ENCODE data around the gene FAM124A. TPM values are rescaled to one million over a fixed set of nuclear protein-coding genes. Genes with fewer than 3 reads are reported as not detected.

The FAM124A gene
- total and polyA plus RNA-seq, 2 experiments from 2014 or later, result not detected

- no peak for TF ChIP-seq EZH2 (IDR thresholded peaks at IDR 0.05; ENCODE audit: insufficient read depth, poor library complexity, severe bottlenecking)
- no peak for TF ChIP-seq EZH2phosphoT487 (IDR thresholded peaks at IDR 0.05; ENCODE audit: insufficient read depth, low read depth)
- no peaks in the 10 kb centered on the region for H4K20me1 ChIP-seq (ENCODE audit: insufficient read depth)
- no peaks in the 10 kb centered on the region for H3K9me3 ChIP-seq (ENCODE audit: low read depth)
- H3K9ac ChIP-seq, result no peak overlapping the region
- no peaks in the 10 kb centered on the region for H3K79me2 ChIP-seq (ENCODE audit: insufficient read depth)
- DNase-seq, result peak; percentile 10
- peaks cover 2% of the 10 kb centered on the region; the same call in 1 of the 2 replicates for H3K4me1 ChIP-seq (ENCODE audit: insufficient read depth)
- whole genome bisulfite sequencing, 2 experiments (ENCODE audit: low coverage in 1 of 2, low lambda C conversion rate in 2 of 2, missing lambda C conversion rate in 2 of 2), result 36 to 42% methylated on average over 2 of the region's 2 CpGs
- no peaks in the 10 kb centered on the region for H3K9me2 ChIP-seq (ENCODE audit: insufficient read depth)
- in situ Hi-C loops (cut with MboI), result no loop called here
- H2AFZ ChIP-seq, result no peak overlapping the region; the same call in 1 of the 2 replicates
- no peak overlapping the region for H3K4me2 ChIP-seq (ENCODE audit: unreplicated experiment)
- H3K4me3 ChIP-seq, result no peak overlapping the region
- no peaks in the 10 kb centered on the region for H3K36me3 ChIP-seq (ENCODE audit: low read depth)
- no peaks in the 10 kb centered on the region for H3F3A ChIP-seq (ENCODE audit: insufficient read depth)
- peaks cover 23% of the 10 kb centered on the region for H3K27me3 ChIP-seq (replicated peaks; ENCODE audit: insufficient read depth)
- no peak overlapping the region for H3K27ac ChIP-seq
Measured at GRCh38 chr13:51235186-51235585, 13.0 kb downstream of the FAM124A start.

- DNase-seq, result peak; percentile 10
- H3K9me3 ChIP-seq (ENCODE audit: low read depth), result no peaks in the 10 kb centered on the region
- H3K79me2 ChIP-seq (ENCODE audit: insufficient read depth), result no peaks in the 10 kb centered on the region
- H3K9me2 ChIP-seq (ENCODE audit: insufficient read depth), result no peaks in the 10 kb centered on the region
- H3K4me3 ChIP-seq, result no peak overlapping the region
- H3K27ac ChIP-seq, result no peak overlapping the region
- no peak overlapping the region; the same call in 1 of the 2 replicates for H2AFZ ChIP-seq
- no peaks in the 10 kb centered on the region for H4K20me1 ChIP-seq (ENCODE audit: insufficient read depth)
- peaks cover 25% of the 10 kb centered on the region for H3K27me3 ChIP-seq (replicated peaks; ENCODE audit: insufficient read depth)
- WGBS, 2 experiments (ENCODE audit: low coverage in 1 of 2, low lambda C conversion rate in 2 of 2, missing lambda C conversion rate in 2 of 2), result 64 to 76% methylated on average over 4 of the region's 4 CpGs
- no peaks in the 10 kb centered on the region for H3F3A ChIP-seq (ENCODE audit: insufficient read depth)
- no peak overlapping the region for H3K9ac ChIP-seq
- H3K4me1 ChIP-seq (ENCODE audit: insufficient read depth), result peaks cover 2% of the 10 kb centered on the region; the same call in 1 of the 2 replicates
- no peaks in the 10 kb centered on the region for H3K36me3 ChIP-seq (ENCODE audit: low read depth)
- in situ Hi-C loops (cut with MboI), result no loop called here
- no peak overlapping the region for H3K4me2 ChIP-seq (ENCODE audit: unreplicated experiment)
- TF ChIP-seq EZH2 (IDR thresholded peaks at IDR 0.05; ENCODE audit: insufficient read depth, poor library complexity, severe bottlenecking) (no peak), EZH2phosphoT487 (IDR thresholded peaks at IDR 0.05; ENCODE audit: insufficient read depth, low read depth) (no peak)
Measured at GRCh38 chr13:51235756-51236490, 13.7 kb downstream of the FAM124A start.

- Histone ChIP-seq H3K9me2 (ENCODE audit: insufficient read depth) (no peaks in the 10 kb centered on the region), H3K36me3 (ENCODE audit: low read depth) (no peaks in the 10 kb centered on the region), H3K4me3 (no peak overlapping the region), H3K4me2 (ENCODE audit: unreplicated experiment) (no peak overlapping the region), H3F3A (ENCODE audit: insufficient read depth) (no peaks in the 10 kb centered on the region), H3K9me3 (ENCODE audit: low read depth) (no peaks in the 10 kb centered on the region), H3K27ac (no peak overlapping the region), H3K27me3 (replicated peaks; ENCODE audit: insufficient read depth) (peaks cover 25% of the 10 kb centered on the region), H3K9ac (no peak overlapping the region), H3K79me2 (ENCODE audit: insufficient read depth) (no peaks in the 10 kb centered on the region), H3K4me1 (ENCODE audit: insufficient read depth) (peaks cover 2% of the 10 kb centered on the region; the same call in 1 of the 2 replicates), H2AFZ (no peak overlapping the region), H4K20me1 (ENCODE audit: insufficient read depth) (no peaks in the 10 kb centered on the region)
- no peak for DNase-seq
- WGBS, 2 experiments (ENCODE audit: low coverage in 1 of 2, low lambda C conversion rate in 2 of 2, missing lambda C conversion rate in 2 of 2), result 93 to 94% methylated on average over 1 of the region's 1 CpG
- no peak for TF ChIP-seq EZH2 (IDR thresholded peaks at IDR 0.05; ENCODE audit: insufficient read depth, poor library complexity, severe bottlenecking)
- TF ChIP-seq EZH2phosphoT487 (IDR thresholded peaks at IDR 0.05; ENCODE audit: insufficient read depth, low read depth), result no peak
- in situ Hi-C loops (cut with MboI), result no loop called here
Measured at GRCh38 chr13:51236491-51236792, 14.2 kb downstream of the FAM124A start.

- Histone ChIP-seq H3K79me2 (ENCODE audit: insufficient read depth) (no peaks in the 10 kb centered on the region), H3F3A (ENCODE audit: insufficient read depth) (no peaks in the 10 kb centered on the region), H2AFZ (no peak overlapping the region), H3K9ac (no peak overlapping the region), H3K4me3 (no peak overlapping the region), H3K27me3 (replicated peaks; ENCODE audit: insufficient read depth) (peaks cover 25% of the 10 kb centered on the region), H3K4me2 (ENCODE audit: unreplicated experiment) (no peak overlapping the region), H3K9me3 (ENCODE audit: low read depth) (no peaks in the 10 kb centered on the region), H3K36me3 (ENCODE audit: low read depth) (no peaks in the 10 kb centered on the region), H3K9me2 (ENCODE audit: insufficient read depth) (no peaks in the 10 kb centered on the region), H4K20me1 (ENCODE audit: insufficient read depth) (no peaks in the 10 kb centered on the region), H3K27ac (no peak overlapping the region), H3K4me1 (ENCODE audit: insufficient read depth) (peaks cover 2% of the 10 kb centered on the region; the same call in 1 of the 2 replicates)
- in situ Hi-C loops (cut with MboI), result no loop called here
- TF ChIP-seq EZH2 (IDR thresholded peaks at IDR 0.05; ENCODE audit: insufficient read depth, poor library complexity, severe bottlenecking) (no peak), EZH2phosphoT487 (IDR thresholded peaks at IDR 0.05; ENCODE audit: insufficient read depth, low read depth) (no peak)
- 45 to 51% methylated on average over 4 of the region's 4 CpGs for WGBS, 2 experiments (ENCODE audit: low coverage in 1 of 2, low lambda C conversion rate in 2 of 2, missing lambda C conversion rate in 2 of 2)
- no peak for DNase-seq
Measured at GRCh38 chr13:51237386-51237785, 15.2 kb downstream of the FAM124A start.
